ENCODE data around the gene ATF7.
"Not testable (repeated sequence)": the region's sequence is repeated elsewhere in the genome, so short reads cannot be mapped to it uniquely, and the experiment has no call there.

Gene ATF7

GRCh38 chr12:53499266-53500141 is 126.7 kb downstream of the ATF7 start, which contains the start of gene MAP3K12:
Gene MAP3K12, minus strand, starts transcription at chr12:53499458. Its CDS starts 12,067 bp downstream, at chr12:53487391.
- FAIRE-seq = no peak

GRCh38 chr12:53498235-53498630 is 127.9 kb downstream of the ATF7 start:
- no peak for FAIRE-seq

DNA sequence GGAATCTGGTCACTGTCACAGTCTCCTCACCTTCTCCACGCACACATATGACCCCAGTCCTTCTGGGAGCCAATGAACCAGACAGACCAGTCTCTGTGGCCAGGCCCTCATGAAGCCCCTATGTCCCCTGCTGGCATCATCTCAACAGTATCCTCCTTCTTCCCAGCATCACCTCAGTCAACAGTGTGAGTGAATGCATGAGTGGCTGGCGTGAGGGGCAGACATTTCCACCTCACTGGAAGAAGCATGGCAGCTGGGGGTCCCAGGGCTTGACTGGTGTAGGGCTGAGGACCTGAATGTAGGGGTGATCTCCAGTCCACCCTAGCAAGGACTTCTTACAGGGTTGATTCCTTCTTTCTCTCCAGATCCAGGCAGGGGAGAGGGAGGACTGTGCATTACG is 128.7 kb downstream of the ATF7 start:
- FAIRE-seq = no peak

GRCh38 chr12:53496752-53497032 is 129.5 kb downstream of the ATF7 start:
- FAIRE-seq = no peak

DNA sequence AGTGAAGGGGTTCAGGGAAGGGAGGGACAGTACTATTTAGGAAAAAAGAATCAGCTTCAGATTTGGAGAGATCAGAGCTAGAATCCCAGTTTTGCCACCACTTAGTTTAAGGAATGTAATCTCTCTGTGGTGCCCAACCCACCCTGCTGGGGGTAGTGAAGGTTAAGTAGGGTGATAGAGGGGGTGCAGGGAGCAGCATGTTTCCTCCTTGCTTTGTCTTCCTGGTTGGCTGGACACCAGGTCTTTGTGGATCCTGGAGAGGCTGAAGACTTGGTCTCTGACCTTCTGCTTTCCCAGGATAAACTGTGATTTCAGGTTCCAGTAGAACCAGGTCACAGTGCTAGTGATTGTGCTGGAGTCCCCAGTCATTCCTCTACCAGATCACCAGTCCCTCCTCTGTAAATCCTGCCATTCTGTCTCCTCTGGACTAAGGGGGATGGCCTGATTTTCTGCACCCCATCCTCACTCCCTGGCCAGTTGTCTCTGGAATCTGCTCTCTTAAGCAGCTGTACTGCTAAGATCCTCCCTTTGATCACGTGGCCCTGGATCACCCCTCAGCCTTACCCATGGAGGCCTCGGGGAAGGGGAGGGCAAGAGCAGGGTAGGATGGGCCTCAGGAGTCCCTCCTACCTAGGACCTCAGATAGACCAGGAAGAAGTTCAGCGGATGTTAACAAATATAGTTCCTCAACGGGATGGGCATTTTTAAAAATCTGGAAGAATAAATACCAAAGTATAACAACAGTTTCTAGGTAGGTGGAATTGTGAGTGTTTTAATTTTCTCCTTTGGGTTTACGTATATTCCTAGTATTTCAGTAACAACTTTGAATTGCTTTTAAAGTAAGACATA is 130.1 kb downstream of the ATF7 start:
- FAIRE-seq = no peak

DNA sequence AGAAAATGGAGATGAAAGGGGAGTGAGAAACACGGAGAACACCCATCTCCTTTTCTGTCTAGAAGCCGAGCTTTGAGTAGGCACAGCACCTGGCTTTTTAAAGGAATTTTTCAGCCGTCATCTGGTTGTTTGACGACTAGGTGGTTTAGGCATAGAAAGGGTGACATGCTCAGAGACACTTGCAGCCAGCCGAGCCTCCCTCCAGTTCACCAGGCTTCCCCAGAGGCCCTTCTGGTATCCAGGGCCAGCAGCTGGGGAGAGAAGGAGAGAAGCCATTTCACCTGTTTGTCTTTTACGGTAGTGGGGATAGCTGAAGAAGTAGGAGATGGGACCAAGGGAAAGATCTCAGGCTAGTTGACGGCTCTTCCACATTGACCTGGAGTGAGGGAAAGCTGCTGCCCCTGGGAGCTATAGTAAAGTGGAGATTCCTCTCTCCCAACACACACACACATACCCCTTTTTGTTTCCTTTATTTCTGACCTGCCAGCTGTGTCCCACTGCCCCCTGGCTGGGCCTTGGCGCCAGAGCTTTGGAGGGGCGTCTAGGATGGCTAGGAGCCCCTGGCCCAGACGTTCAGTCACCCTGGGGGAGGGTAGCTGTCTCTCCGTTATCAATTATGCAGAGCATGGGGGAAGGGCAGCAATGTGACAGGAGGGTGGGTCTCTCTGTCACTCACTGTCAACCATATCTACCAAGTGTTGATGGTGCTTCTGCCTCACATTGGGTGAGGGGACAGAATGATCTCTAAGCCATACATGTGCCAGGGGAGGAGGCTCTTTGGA is 132.4 kb downstream of the ATF7 start:
- no peak for FAIRE-seq

- FAIRE-seq = no peak
These were observed 133.2 kb downstream of the ATF7 start for GRCh38 chr12:53492830-53493609.

- FAIRE-seq = no peak
These were observed 134.0 kb downstream of the ATF7 start for GRCh38 chr12:53492188-53492587.

GRCh38 chr12:53489242-53489864 is 136.8 kb downstream of the ATF7 start:
- no peak for FAIRE-seq

DNA sequence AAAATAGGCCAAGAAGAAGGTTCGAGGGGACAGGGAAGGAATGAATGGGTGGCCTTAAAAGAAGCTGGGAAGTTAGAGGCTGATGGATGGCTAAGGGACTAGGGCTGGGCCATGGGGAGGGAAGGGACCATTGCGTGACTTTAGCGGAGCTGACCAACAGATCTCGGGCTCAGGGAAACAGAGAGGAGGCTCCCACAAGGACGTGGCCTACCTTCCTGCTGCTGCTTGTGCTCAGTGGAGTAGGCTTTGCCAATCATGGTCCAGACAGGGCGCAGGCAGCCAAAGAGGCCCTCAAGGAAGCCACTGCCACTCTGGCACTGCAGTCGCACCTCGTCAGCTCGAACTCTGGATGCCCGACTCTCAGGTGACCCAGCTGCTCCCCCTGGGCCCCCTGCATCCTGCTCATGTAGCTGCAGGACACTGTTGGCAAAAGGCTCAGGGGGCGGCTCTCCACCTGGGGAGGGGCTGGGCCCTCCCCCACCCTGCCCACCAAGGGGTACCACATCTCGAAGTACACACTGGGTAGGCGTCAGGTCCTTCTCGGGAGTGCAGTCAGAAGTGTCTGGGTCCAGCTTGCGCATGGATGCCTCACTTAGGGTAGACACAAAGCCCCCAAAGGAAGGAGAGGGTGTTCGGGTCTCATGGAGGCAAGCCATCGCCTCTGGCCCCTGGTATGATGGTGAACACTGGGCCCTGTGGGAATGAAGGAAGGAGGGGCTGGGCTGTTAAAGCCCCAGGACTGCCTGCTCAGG is 139.3 kb downstream of the ATF7 start:
- no peak for FAIRE-seq

- no peak for FAIRE-seq
These were observed 140.0 kb downstream of the ATF7 start for GRCh38 chr12:53485955-53486735.

DNA sequence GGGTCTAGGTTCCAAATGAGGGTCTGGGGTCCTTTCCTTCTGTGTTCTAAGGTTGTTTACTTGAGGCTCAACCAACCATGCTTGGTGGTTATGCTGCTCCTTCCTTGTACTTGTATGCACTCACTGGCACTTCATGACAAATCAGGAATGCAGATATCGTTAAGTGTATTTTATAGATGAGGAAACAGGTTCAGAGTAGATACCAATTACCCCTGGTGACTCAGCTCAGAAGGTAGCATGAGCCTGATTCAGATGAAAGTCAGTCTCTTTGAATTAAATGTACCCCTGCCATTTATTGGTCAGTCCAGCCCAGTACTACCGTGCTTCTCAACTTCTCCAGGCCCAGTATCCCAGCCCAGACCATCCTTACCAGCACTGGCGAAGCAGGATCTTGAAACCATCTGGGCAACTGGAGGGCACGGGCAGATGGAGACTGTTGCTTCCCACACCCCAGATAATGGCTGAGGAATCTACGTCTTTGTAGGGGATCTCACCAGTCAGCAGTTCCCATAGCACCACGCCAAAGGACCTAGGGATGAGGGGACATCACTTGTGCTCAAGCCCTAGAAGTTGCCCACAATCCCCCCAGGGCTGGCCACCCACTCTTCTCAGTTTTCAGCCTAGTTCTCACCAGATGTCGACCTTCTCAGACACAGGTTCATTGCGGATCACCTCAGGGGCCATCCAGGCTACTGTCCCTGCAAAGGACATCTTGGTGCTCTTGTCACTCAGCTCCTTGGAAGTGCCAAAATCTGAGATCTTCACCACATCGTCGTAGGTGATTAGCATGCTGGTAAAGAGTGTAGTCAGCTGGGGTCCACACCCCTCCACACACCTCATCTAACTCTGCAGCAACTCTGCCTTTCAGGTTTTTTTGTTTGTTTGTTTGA is 141.3 kb downstream of the ATF7 start:
- FAIRE-seq = no peak

GRCh38 chr12:53483979-53484377 is 142.2 kb downstream of the ATF7 start:
- FAIRE-seq = no peak

DNA sequence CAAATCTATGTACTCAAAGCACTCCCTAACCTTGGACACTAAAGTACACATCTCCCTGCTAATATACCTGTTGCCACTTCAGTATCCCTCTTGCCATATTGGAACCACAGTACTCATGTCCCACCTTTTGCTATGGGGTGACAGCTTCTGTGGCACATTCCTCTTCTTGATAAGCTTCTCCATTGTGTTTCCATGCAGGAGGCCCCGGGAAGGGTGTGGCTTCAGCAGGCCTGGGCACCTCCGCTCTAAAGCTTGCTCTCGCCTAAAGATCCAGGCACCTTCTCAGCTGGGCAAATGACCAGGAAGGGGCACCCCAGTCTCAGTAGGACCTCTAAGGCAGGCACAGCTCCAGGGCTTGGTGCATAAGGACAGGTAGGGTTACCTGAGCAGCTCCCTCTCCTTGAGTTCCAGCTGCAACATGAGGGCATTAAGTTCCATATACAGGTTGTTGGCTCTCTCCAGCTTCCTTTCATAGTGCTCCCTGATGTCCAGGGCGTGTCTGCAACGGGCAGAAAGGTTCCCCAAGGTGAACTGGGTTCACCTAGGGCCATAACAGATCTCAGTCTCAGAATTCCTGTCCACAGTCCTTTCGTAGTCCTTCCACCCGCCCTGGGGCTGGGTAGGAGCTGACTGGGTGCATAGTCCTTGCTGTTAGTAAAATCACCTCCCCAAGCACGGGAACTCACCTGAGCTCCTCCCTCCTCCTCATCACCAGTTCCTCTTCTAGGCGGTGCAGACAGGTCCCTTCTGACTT is 142.8 kb downstream of the ATF7 start:
- FAIRE-seq = no peak

GRCh38 chr12:53482626-53483168 is 143.5 kb downstream of the ATF7 start:
- no peak for FAIRE-seq

DNA sequence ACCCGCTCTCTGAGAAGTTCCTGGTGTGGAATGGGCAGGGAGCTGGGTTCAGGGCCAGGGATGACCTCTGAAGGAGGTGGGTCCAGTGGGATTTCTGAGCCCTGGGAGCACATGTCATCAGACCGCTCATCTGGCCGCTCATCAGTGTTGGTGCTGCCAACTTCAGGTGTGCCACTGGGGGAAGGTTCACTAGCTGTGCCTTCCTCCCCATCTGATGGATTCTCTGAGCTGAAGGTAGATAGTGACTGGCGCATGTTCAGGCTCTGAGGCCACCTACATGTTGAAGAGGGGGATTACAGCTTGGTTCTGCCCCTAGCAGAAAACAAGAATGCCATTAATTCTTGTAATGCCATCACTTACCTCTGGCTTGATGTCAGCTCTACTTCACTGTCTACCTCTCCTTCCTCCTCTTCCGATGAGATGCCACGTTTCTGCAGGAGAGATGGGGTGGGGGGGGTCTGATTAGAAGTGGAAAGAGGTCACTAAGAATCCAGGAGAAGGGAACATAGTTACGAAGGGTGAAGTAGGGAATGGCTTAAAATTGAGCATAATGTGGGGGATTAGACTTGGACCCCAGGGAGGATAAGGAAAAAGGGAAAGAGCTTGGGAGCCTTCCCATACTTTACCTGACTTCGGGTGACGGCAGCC is 144.1 kb downstream of the ATF7 start:
- FAIRE-seq = no peak

DNA sequence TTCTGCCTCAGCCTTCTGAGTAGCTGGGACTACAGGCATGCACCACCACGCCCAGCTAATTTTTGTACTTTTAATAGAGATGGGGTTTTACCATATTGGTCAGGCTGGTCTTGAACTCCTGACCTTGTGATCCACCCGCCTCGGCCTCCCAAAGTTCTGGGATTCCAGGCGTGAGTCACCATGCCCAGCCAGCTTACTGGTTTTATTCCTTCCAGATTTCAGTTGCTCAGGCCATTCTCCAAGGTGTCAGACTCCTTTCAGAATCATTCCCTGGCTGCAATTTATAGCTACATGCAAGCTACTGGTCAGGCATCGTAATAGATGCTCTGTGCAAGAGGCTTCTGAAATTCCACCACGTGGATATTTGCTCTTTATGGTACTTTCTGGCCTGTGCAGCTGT is 144.7 kb downstream of the ATF7 start:
- FAIRE-seq = not testable (repeated sequence)
